GM23338 (cell line): Measurements from ENCODE around the gene DMTF1. TPM values are rescaled to one million over a fixed set of nuclear protein-coding genes. Genes with fewer than 3 reads are reported as not detected.

ENCODE experiments used
- ATAC-seq: fragments of 200-7000 bp; cut with Tn5 transposase; 3 replicates; pipeline ENCODE4 v1.9.1; 2020
- DNase-seq: peaks from one replicate; pipeline ENCODE4 v3.0.0-alpha.2; 2015; ENCODE audit warnings: low spot score
- H2AFZ ChIP-seq: fragments of 200-600 bp; sonication (generic); 2 replicates; pipeline ENCODE4 v1.8.0; 2016; ENCODE audit warnings: antibody characterized with exemption, mild to moderate bottlenecking, moderate library complexity
- H3F3A ChIP-seq: fragments of 200-600 bp; sonication (generic); replicated peaks from 2 replicates; pipeline ENCODE4 v1.8.0; 2017; ENCODE audit warnings: antibody characterized with exemption, mixed run types, low read depth
- H3K27ac ChIP-seq: fragments of 200-600 bp; sonication (generic); 2 replicates; pipeline ENCODE4 v1.6.1; 2016; ENCODE audit warnings: low read depth
- H3K27me3 ChIP-seq: fragments of 200-600 bp; sonication (generic); 2 replicates; pipeline ENCODE4 v1.8.0; 2016; ENCODE audit warnings: mild to moderate bottlenecking, mixed run types, moderate library complexity; ENCODE audit not compliant: insufficient read depth
- H3K36me3 ChIP-seq: fragments of 200-600 bp; sonication (generic); 2 replicates; pipeline ENCODE4 v1.8.0; 2016; ENCODE audit warnings: mild to moderate bottlenecking; ENCODE audit not compliant: insufficient read depth
- H3K4me1 ChIP-seq: fragments of 200-600 bp; sonication (generic); 2 replicates; pipeline ENCODE4 v1.8.0; 2016; ENCODE audit warnings: mild to moderate bottlenecking, moderate library complexity; ENCODE audit not compliant: insufficient read depth
- H3K4me2 ChIP-seq: fragments of 200-600 bp; sonication (generic); 2 replicates; pipeline ENCODE4 v1.7.1; 2017; ENCODE audit warnings: mixed run types
- H3K4me3 ChIP-seq: fragments of 200-600 bp; sonication (generic); 2 replicates; pipeline ENCODE4 v1.6.1; 2016; ENCODE audit warnings: mixed run types
- H3K79me2 ChIP-seq: fragments of 200-600 bp; sonication (generic); replicated peaks from 2 replicates; pipeline ENCODE4 v1.8.0; 2017; ENCODE audit warnings: mild to moderate bottlenecking; ENCODE audit not compliant: insufficient read depth
- H3K9me2 ChIP-seq: fragments of 200-600 bp; sonication (generic); 2 replicates; pipeline ENCODE4 v1.8.0; 2017; ENCODE audit not compliant: insufficient read depth
- H4K20me1 ChIP-seq: fragments of 200-600 bp; sonication (generic); replicated peaks from 2 replicates; pipeline ENCODE4 v1.8.0; 2017; ENCODE audit warnings: mild to moderate bottlenecking; ENCODE audit not compliant: insufficient read depth
- H3K27ac Mint-ChIP-seq: 2 replicates; pipeline ENCODE4 v1.8.0; 2020; ENCODE audit warnings: inconsistent platforms, mild to moderate bottlenecking, moderate library complexity, mixed read lengths
- H3K27me3 Mint-ChIP-seq: 3 replicates; pipeline ENCODE4 v1.8.0; 2022; ENCODE audit warnings: low read depth, mild to moderate bottlenecking, moderate library complexity, mixed read lengths, inconsistent platforms; ENCODE audit not compliant: insufficient read depth, poor library complexity
- H3K36me3 Mint-ChIP-seq: 3 replicates; pipeline ENCODE4 v1.8.0; 2021; ENCODE audit warnings: low read depth, mild to moderate bottlenecking, inconsistent platforms, moderate library complexity, mixed read lengths
- H3K4me1 Mint-ChIP-seq: 3 replicates; pipeline ENCODE4 v1.8.0; 2020; ENCODE audit warnings: mild to moderate bottlenecking, inconsistent platforms, mixed read lengths
- H3K4me3 Mint-ChIP-seq: 3 replicates; pipeline ENCODE4 v1.8.0; 2021; ENCODE audit warnings: moderate library complexity, mild to moderate bottlenecking, inconsistent platforms, mixed read lengths
- H3K9me3 Mint-ChIP-seq: 3 replicates; pipeline ENCODE4 v1.8.0; 2020; ENCODE audit warnings: moderate library complexity, mild to moderate bottlenecking, inconsistent platforms, mixed read lengths
- CREB1 ChIP-seq: fragments of 250-450 bp; sonication (Bioruptor Pico); IDR thresholded peaks from 2 replicates; pipeline ENCODE4 v1.5.0; 2020; ENCODE audit warnings: low read depth, mild to moderate bottlenecking, moderate library complexity
- EZH2 ChIP-seq: fragments of 200-600 bp; sonication (generic); IDR thresholded peaks from one replicate; pipeline ENCODE4 v1.8.0; 2017; ENCODE audit warnings: antibody characterized with exemption, mild to moderate bottlenecking, low read depth; ENCODE audit not compliant: unreplicated experiment
- EZH2phosphoT487 ChIP-seq: fragments of 200-600 bp; sonication (generic); IDR thresholded peaks from one replicate; pipeline ENCODE4 v1.8.1; 2018; ENCODE audit warnings: antibody characterized with exemption; ENCODE audit not compliant: unreplicated experiment
- JUNB ChIP-seq: IDR thresholded peaks from one replicate; pipeline ENCODE4 v1.6.1; 2016; ENCODE audit warnings: antibody characterized with exemption; ENCODE audit not compliant: unreplicated experiment
- NANOG ChIP-seq: IDR thresholded peaks from 2 replicates; pipeline ENCODE4 v1.6.1; 2016; ENCODE audit warnings: antibody characterized with exemption, borderline replicate concordance
- POLR2AphosphoS5 ChIP-seq: IDR thresholded peaks from 2 replicates; pipeline ENCODE4 v1.6.1; 2016; ENCODE audit warnings: antibody characterized with exemption, low read depth
- STAT1 ChIP-seq: IDR thresholded peaks from one replicate; pipeline ENCODE4 v1.6.1; 2016; ENCODE audit warnings: antibody characterized with exemption; ENCODE audit not compliant: unreplicated experiment
- ZNF114 ChIP-seq: fragments of 250-450 bp; sonication (Bioruptor Pico); IDR thresholded peaks from 2 replicates; pipeline ENCODE4 v1.5.0; 2020; ENCODE audit warnings: mild to moderate bottlenecking, moderate library complexity
- ZNF331 ChIP-seq: fragments of 250-450 bp; sonication (Bioruptor Pico); IDR thresholded peaks from 2 replicates; pipeline ENCODE4 v1.5.0; 2020; ENCODE audit warnings: low read depth, mild to moderate bottlenecking, moderate library complexity
- polyA plus RNA-seq: library from polyadenylated mRNA; unstranded; fragments of >200 nt; fragmentation: Nextera tagmentation; extraction: Ambion mirVana; gene quantifications from 2 replicates; pipeline ENCODE4 v1.2.1, GENCODE V29; 2016
- total RNA-seq: library from RNA; depleted of rRNA; stranded (reverse); fragments of >200 nt; shearing (Covaris generic); gene quantifications from 2 replicates; pipeline ENCODE4 v1.2.3, GENCODE V29; 2014
- TF ChIP-seq, protein P1 (sequence below): fragments of 250-450 bp; sonication (Bioruptor Pico); IDR thresholded peaks from 2 replicates; pipeline ENCODE4 v1.5.0; 2020; ENCODE audit warnings: mild to moderate bottlenecking, moderate library complexity
- TF ChIP-seq, protein P2 (sequence below): IDR thresholded peaks from one replicate; pipeline ENCODE4 v1.6.1; 2018; ENCODE audit warnings: antibody characterized with exemption; ENCODE audit not compliant: unreplicated experiment
- TF ChIP-seq, protein P3 (sequence below): IDR thresholded peaks from 2 replicates; pipeline ENCODE4 v1.6.1; 2016; ENCODE audit warnings: antibody characterized with exemption

DMTF1 gene
- total and polyA plus RNA-seq, 2 experiments from 2014 or later, result 60.4 to 114 TPM

DNA sequence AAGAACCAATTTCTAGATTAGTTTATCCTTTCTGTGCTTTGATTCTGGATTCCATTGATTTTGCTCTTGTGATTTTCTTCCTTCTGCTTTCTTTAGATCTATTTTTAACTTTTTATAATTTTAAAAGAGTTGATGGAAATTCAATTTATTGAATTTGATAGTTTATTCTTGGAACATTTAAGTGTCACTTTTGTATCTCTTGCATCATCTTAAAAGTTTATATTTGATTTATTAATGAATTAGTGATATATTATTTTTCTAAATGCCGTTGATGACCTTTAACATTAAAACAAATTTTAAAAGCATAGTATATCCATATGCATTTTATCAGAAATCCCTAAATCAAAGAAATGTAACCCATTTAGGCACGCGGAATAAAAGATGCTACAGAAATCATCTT is 26.9 kb downstream of the DMTF1 start (continued):
- TF ChIP-seq, protein P1, sequence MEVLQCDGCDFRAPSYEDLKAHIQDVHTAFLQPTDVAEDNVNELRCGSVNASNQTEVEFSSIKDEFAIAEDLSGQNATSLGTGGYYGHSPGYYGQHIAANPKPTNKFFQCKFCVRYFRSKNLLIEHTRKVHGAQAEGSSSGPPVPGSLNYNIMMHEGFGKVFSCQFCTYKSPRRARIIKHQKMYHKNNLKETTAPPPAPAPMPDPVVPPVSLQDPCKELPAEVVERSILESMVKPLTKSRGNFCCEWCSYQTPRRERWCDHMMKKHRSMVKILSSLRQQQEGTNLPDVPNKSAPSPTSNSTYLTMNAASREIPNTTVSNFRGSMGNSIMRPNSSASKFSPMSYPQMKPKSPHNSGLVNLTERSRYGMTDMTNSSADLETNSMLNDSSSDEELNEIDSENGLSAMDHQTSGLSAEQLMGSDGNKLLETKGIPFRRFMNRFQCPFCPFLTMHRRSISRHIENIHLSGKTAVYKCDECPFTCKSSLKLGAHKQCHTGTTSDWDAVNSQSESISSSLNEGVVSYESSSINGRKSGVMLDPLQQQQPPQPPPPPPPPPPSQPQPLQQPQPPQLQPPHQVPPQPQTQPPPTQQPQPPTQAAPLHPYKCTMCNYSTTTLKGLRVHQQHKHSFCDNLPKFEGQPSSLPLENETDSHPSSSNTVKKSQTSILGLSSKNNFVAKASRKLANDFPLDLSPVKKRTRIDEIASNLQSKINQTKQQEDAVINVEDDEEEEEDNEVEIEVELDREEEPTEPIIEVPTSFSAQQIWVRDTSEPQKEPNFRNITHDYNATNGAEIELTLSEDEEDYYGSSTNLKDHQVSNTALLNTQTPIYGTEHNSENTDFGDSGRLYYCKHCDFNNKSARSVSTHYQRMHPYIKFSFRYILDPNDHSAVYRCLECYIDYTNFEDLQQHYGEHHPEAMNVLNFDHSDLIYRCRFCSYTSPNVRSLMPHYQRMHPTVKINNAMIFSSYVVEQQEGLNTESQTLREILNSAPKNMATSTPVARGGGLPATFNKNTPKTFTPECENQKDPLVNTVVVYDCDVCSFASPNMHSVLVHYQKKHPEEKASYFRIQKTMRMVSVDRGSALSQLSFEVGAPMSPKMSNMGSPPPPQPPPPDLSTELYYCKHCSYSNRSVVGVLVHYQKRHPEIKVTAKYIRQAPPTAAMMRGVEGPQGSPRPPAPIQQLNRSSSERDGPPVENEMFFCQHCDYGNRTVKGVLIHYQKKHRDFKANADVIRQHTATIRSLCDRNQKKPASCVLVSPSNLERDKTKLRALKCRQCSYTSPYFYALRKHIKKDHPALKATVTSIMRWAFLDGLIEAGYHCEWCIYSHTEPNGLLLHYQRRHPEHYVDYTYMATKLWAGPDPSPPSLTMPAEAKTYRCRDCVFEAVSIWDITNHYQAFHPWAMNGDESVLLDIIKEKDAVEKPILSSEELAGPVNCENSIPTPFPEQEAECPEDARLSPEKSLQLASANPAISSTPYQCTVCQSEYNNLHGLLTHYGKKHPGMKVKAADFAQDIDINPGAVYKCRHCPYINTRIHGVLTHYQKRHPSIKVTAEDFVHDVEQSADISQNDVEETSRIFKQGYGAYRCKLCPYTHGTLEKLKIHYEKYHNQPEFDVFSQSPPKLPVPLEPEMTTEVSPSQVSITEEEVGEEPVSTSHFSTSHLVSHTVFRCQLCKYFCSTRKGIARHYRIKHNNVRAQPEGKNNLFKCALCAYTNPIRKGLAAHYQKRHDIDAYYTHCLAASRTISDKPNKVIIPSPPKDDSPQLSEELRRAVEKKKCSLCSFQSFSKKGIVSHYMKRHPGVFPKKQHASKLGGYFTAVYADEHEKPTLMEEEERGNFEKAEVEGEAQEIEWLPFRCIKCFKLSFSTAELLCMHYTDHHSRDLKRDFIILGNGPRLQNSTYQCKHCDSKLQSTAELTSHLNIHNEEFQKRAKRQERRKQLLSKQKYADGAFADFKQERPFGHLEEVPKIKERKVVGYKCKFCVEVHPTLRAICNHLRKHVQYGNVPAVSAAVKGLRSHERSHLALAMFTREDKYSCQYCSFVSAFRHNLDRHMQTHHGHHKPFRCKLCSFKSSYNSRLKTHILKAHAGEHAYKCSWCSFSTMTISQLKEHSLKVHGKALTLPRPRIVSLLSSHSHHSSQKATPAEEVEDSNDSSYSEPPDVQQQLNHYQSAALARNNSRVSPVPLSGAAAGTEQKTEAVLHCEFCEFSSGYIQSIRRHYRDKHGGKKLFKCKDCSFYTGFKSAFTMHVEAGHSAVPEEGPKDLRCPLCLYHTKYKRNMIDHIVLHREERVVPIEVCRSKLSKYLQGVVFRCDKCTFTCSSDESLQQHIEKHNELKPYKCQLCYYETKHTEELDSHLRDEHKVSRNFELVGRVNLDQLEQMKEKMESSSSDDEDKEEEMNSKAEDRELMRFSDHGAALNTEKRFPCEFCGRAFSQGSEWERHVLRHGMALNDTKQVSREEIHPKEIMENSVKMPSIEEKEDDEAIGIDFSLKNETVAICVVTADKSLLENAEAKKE (CRISPR knock-in tag), result no peak
- TF ChIP-seq POLR2AphosphoS5 (no peak), EZH2 (no peak), CREB1 (CRISPR knock-in tag) (no peak), ZNF331 (CRISPR knock-in tag) (no peak), STAT1 (no peak), EZH2phosphoT487 (no peak), ZNF114 (CRISPR knock-in tag) (no peak), NANOG (no peak), JUNB (no peak)

DNA sequence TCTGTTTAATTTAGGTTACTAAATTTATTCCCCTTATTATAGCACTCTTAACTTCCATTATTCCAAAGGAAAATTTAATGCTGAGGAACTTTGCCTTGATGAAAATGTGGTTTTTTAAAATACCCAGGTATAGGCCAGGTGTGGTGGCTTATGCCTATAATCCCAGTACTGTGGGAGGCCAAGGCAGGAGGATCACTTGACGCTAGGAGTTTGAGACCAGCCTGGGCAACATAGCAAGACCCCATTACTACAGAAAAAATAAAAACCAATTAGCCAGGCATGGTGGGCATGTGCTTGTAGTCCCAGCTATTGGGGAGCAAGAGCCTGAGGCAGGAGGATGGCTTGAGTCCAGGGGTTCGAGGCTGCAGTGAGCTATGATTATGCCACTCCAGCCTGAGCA is 34.9 kb downstream of the DMTF1 start:
- H3K36me3 Mint-ChIP-seq, result peaks cover 82% of the 10 kb centered on the region
- Histone ChIP-seq H3K4me3 (no peak overlapping the region), H3K27ac (no peak overlapping the region), H3F3A (no peaks in the 10 kb centered on the region; the same call in 1 of the 2 replicates), H3K79me2 (no peaks in the 10 kb centered on the region; the same call in 1 of the 2 replicates), H3K9me2 (no peaks in the 10 kb centered on the region), H4K20me1 (peaks cover 14% of the 10 kb centered on the region), H2AFZ (no peak overlapping the region), H3K4me1 (no peaks in the 10 kb centered on the region), H3K36me3 (peaks cover 95% of the 10 kb centered on the region), H3K4me2 (no peak overlapping the region), H3K27me3 (no peaks in the 10 kb centered on the region)
- no peak for DNase-seq
- H3K4me1 Mint-ChIP-seq, result no peaks in the 10 kb centered on the region
- H3K4me3 Mint-ChIP-seq, result no peak overlapping the region
- no peak for ATAC-seq
- no peaks in the 10 kb centered on the region for H3K27me3 Mint-ChIP-seq
- no peaks in the 10 kb centered on the region for H3K9me3 Mint-ChIP-seq
- TF ChIP-seq POLR2AphosphoS5, result no peak
- TF ChIP-seq ZNF331 (CRISPR knock-in tag), result no peak
- no peak for TF ChIP-seq NANOG
- TF ChIP-seq JUNB, result no peak
- no peak for TF ChIP-seq EZH2phosphoT487
- TF ChIP-seq, protein P2, sequence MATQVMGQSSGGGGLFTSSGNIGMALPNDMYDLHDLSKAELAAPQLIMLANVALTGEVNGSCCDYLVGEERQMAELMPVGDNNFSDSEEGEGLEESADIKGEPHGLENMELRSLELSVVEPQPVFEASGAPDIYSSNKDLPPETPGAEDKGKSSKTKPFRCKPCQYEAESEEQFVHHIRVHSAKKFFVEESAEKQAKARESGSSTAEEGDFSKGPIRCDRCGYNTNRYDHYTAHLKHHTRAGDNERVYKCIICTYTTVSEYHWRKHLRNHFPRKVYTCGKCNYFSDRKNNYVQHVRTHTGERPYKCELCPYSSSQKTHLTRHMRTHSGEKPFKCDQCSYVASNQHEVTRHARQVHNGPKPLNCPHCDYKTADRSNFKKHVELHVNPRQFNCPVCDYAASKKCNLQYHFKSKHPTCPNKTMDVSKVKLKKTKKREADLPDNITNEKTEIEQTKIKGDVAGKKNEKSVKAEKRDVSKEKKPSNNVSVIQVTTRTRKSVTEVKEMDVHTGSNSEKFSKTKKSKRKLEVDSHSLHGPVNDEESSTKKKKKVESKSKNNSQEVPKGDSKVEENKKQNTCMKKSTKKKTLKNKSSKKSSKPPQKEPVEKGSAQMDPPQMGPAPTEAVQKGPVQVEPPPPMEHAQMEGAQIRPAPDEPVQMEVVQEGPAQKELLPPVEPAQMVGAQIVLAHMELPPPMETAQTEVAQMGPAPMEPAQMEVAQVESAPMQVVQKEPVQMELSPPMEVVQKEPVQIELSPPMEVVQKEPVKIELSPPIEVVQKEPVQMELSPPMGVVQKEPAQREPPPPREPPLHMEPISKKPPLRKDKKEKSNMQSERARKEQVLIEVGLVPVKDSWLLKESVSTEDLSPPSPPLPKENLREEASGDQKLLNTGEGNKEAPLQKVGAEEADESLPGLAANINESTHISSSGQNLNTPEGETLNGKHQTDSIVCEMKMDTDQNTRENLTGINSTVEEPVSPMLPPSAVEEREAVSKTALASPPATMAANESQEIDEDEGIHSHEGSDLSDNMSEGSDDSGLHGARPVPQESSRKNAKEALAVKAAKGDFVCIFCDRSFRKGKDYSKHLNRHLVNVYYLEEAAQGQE, result no peak
- no peak for TF ChIP-seq CREB1 (CRISPR knock-in tag)
- TF ChIP-seq, protein P3, sequence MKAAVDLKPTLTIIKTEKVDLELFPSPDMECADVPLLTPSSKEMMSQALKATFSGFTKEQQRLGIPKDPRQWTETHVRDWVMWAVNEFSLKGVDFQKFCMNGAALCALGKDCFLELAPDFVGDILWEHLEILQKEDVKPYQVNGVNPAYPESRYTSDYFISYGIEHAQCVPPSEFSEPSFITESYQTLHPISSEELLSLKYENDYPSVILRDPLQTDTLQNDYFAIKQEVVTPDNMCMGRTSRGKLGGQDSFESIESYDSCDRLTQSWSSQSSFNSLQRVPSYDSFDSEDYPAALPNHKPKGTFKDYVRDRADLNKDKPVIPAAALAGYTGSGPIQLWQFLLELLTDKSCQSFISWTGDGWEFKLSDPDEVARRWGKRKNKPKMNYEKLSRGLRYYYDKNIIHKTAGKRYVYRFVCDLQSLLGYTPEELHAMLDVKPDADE, result no peak
- TF ChIP-seq STAT1, result no peak
- H3K27ac Mint-ChIP-seq, result no peak overlapping the region
